Fibroblast of pulmonary artery (primary cell): Measurements from ENCODE around the gene ZNRF4.
"Not testable (repeated sequence)": the region's sequence is repeated elsewhere in the genome, so short reads cannot be mapped to it uniquely, and the experiment has no call there.

Experiments
- DNase-seq: peaks from one replicate; pipeline ENCODE4 v3.0.0-alpha.2; 2010; ENCODE audit warnings: low read depth
- H3K4me3 ChIP-seq: replicated peaks from 2 replicates; pipeline ENCODE4 v1.5.1; 2011; ENCODE audit warnings: low read depth, mild to moderate bottlenecking, control low read depth, low read length, moderate library complexity
- CTCF ChIP-seq: IDR thresholded peaks from 2 replicates; pipeline ENCODE4 v1.5.1; 2011; ENCODE audit warnings: mild to moderate bottlenecking, control low read depth, low read length, inconsistent platforms; ENCODE audit errors: missing control alignments

The ZNRF4 gene

GRCh38 chr19:5455367-5456129 is at the start of gene ZNRF4:
TSS of gene ZNRF4 (plus strand) at chr19:5455417. CDS start at chr19:5455492, 75 bp downstream.
- DNase-seq, result no peak
- H3K4me3 ChIP-seq, result no peak within 1 kb of the TSS
- no peak for TF ChIP-seq CTCF

GRCh38 chr19:5406198-5406597 is 49.0 kb upstream of the ZNRF4 start:
- not testable (repeated sequence) for DNase-seq, H3K4me3 ChIP-seq

GRCh38 chr19:5406816-5407215 is 48.4 kb upstream of the ZNRF4 start:
- TF ChIP-seq CTCF, result no peak
- no peak overlapping the region for H3K4me3 ChIP-seq
- no peak for DNase-seq

- TF ChIP-seq CTCF, result no peak
- no peak overlapping the region for H3K4me3 ChIP-seq
- DNase-seq, result peak; percentile 18
These were observed 47.9 kb upstream of the ZNRF4 start for GRCh38 chr19:5407356-5407755.

GRCh38 chr19:5417495-5418436 is 37.5 kb upstream of the ZNRF4 start:
- no peak overlapping the region for H3K4me3 ChIP-seq
- DNase-seq, result no peak
- no peak for TF ChIP-seq CTCF

GRCh38 chr19:5418677-5419076 is 36.5 kb upstream of the ZNRF4 start:
- DNase-seq, result no peak
- no peak for TF ChIP-seq CTCF
- H3K4me3 ChIP-seq, result no peak overlapping the region

- no peak for DNase-seq
- no peak for TF ChIP-seq CTCF
- H3K4me3 ChIP-seq, result no peak overlapping the region
These were observed 34.3 kb upstream of the ZNRF4 start for GRCh38 chr19:5420953-5421352.
